ENCODE data around the gene TMEM187. TPM values are rescaled to one million over a fixed set of nuclear protein-coding genes. Genes with fewer than 3 reads are reported as not detected.

Gene TMEM187
- total RNA-seq, 2 donors from 2014 or later = 16.9 to 18.2 TPM

DNA sequence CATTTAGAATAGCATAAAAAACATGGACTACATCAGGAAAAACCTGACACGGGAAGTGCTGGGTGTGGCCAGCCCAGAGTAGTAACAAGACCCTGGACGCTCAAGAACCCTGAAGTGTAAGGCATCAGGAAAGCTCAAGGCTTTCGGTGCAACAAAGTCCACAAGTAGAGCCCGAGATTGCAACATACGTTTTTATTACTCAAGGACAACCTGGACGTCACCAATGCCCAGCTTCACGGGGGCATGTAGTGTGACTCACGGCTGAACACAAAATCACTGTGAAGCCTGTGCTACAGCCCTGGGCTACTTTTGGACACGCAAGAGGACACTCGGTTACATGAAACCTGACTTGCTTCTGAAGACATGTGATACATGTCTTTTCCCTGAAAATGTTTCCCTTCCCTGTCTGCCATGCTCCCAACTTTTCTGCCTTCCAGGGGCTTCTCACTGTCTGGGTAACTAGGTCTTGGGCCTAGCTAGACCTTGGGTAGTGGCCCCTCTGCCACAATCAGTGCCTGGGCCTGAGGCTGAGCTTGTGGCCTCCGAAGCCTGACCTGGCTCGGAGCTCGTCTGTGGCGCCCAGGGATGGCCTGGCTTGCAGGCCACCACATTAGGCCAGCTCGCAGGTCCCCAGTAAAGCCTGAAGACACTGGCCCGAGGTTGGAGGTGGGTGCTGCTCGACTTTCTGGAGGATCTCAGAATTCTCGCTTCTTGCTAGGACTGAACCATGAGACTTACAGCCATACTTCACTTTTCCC lies 38.0 kb downstream of the TMEM187 start:
- Histone ChIP-seq H3K27me3 (replicated peaks; ENCODE audit: insufficient read depth) (no peaks in the 10 kb centered on the region), H3K9me3 (no peaks in the 10 kb centered on the region), H3K4me1 (replicated peaks) (no peaks in the 10 kb centered on the region), H3K27ac (no peak overlapping the region), H3K4me3 (no peak overlapping the region), H3K36me3 (no peaks in the 10 kb centered on the region)
- TF ChIP-seq POLR2A (IDR thresholded peaks at IDR 0.05) (no peak), CTCF (IDR thresholded peaks at IDR 0.05) (no peak), POLR2AphosphoS5 (IDR thresholded peaks at IDR 0.05) (no peak)
- DNase-seq (ENCODE audit: low spot score) = no peak
- 91% methylated on average over 15 of the region's 18 CpGs for WGBS
- intact Hi-C loops (cut with DNase I) = loop anchor here (10.0 kb wide), 1 partner anchor 84 kb away; the partner anchor contains the start of gene MECP2

DNA sequence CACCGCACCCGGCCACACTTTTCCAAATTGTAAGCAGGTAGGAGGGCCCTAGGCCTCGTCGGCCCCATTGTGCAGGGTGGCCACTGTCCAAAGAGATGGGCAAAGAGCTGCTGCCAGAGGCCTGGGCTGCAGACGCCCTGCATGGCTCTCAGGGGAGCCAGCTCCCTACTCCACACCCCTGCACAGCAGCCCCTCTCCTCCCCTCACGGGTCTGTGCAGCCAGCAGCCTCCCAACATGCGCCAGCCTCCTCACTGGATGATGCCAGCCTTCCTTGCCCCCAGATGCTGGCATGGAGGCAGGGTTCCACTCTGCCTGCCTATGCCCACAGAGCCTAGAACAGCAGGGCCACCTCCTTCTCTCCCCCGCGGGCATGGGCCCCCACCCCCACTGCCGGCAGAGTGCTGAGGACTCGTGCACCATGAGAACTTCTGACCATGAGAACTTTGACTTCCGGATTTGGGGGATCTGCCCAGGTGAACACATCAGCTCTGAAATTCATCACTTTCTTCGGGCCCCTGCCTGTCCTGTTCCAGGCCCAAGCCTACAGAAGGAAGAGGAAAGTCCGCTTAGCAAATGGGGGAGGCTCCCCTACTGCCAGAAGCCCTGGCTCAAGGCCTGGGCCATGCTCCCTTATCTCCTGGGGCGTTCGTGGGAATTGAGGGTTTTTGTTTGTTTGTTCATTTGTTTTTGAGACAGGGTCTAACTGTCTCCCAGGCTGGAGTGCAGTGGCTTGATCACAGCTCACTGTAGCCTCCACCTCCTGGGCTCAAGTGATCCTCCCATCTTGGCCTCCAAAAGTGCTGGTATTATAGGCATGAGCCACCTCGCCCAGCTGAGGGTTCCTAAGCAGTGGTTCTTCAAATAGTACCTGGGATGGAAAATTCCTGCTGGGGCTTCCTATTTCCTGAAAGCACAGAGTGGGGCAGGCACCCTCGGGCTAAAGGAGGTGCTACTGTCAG lies 39.1 kb downstream of the TMEM187 start:
- Histone ChIP-seq H3K4me1 (replicated peaks) (no peaks in the 10 kb centered on the region), H3K27me3 (replicated peaks; ENCODE audit: insufficient read depth) (no peaks in the 10 kb centered on the region), H3K9me3 (no peaks in the 10 kb centered on the region), H3K4me3 (no peak overlapping the region), H3K27ac (no peak overlapping the region), H3K36me3 (no peaks in the 10 kb centered on the region)
- no peak for TF ChIP-seq POLR2A (IDR thresholded peaks at IDR 0.05)
- TF ChIP-seq POLR2AphosphoS5 (IDR thresholded peaks at IDR 0.05) = no peak
- TF ChIP-seq CTCF (IDR thresholded peaks at IDR 0.05) = no peak
- 83% methylated on average over 10 of the region's 18 CpGs for WGBS
- DNase-seq (ENCODE audit: low spot score) = no peak
- intact Hi-C loops (cut with DNase I) = loop anchor here (2.0 to 10.0 kb wide), 2 partner anchors 39 to 83 kb away; partner anchors contain the start of gene MECP2

- Histone ChIP-seq H3K4me1 (replicated peaks) (no peaks in the 10 kb centered on the region), H3K27ac (no peak overlapping the region), H3K36me3 (no peaks in the 10 kb centered on the region), H3K27me3 (replicated peaks; ENCODE audit: insufficient read depth) (no peaks in the 10 kb centered on the region), H3K4me3 (no peak overlapping the region), H3K9me3 (no peaks in the 10 kb centered on the region)
- WGBS = 48% methylated on average over 2 of the region's 17 CpGs
- TF ChIP-seq POLR2A (IDR thresholded peaks at IDR 0.05) (no peak), CTCF (IDR thresholded peaks at IDR 0.05) (no peak), POLR2AphosphoS5 (IDR thresholded peaks at IDR 0.05) (no peak)
- intact Hi-C loops (cut with DNase I) = loop anchor here (2.0 to 10.0 kb wide), 2 partner anchors 38 to 82 kb away; partner anchors contain the start of gene MECP2
- no peak for DNase-seq (ENCODE audit: low spot score)
Measured at GRCh38 chrX:154012336-154012991, 39.9 kb downstream of the TMEM187 start.

GRCh38 chrX:154013001-154013421 lies 40.5 kb downstream of the TMEM187 start:
- Histone ChIP-seq H3K36me3 (no peaks in the 10 kb centered on the region), H3K9me3 (no peaks in the 10 kb centered on the region), H3K4me3 (no peak overlapping the region), H3K27me3 (replicated peaks; ENCODE audit: insufficient read depth) (no peaks in the 10 kb centered on the region), H3K4me1 (replicated peaks) (no peaks in the 10 kb centered on the region), H3K27ac (no peak overlapping the region)
- TF ChIP-seq CTCF (IDR thresholded peaks at IDR 0.05) (no peak), POLR2A (IDR thresholded peaks at IDR 0.05) (no peak), POLR2AphosphoS5 (IDR thresholded peaks at IDR 0.05) (no peak)
- intact Hi-C loops (cut with DNase I) = loop anchor here (2.0 to 10.0 kb wide), 2 partner anchors 38 to 82 kb away; partner anchors contain the start of gene MECP2
- no peak for DNase-seq (ENCODE audit: low spot score)
- 76% methylated on average over 7 of the region's 17 CpGs for WGBS

Measured in prostate gland (tissue), 2 donors.